HEK293 (cell line): ENCODE data around the gene OR52N5.

Source experiments
- CTCF ChIA-PET: fragments of 350-600 bp; formaldehyde crosslinking; extraction: SDS; loops from one replicate; lab custom pipeline; 2021; ENCODE audit warnings: antibody characterized with exemption; lab: Yijun Ruan, JAX
- POLR2A ChIA-PET: fragments of 300-600 bp; formaldehyde crosslinking; extraction: SDS; loops from one replicate; lab custom pipeline; 2020; ENCODE audit warnings: antibody characterized with exemption, inconsistent platforms; lab: Yijun Ruan, JAX
- H3K27ac ChIP-seq: fragments of 200-500 bp; sonication (Bioruptor generic); 2 replicates; pipeline ENCODE4 v1.5.1; 2014; ENCODE audit warnings: low read depth, low read length, control low read depth, inconsistent platforms; ENCODE audit errors: extremely low read depth
- H3K36me3 ChIP-seq, 2 experiments: fragments of 200-500 bp in 1 of 2; sonication (Bioruptor generic) in 1 of 2; 1 replicate in 1 of 2; 2 replicates in 1 of 2; pipeline ENCODE4 v1.5.1; 2014 to 2017; ENCODE audit warnings: inconsistent platforms in 2 of 2, low read length in 2 of 2; ENCODE audit not compliant: control insufficient read depth in 2 of 2, insufficient read depth in 1 of 2
- H3K4me1 ChIP-seq: fragments of 200-500 bp; sonication (Bioruptor generic); 2 replicates; pipeline ENCODE4 v1.5.1; 2014; ENCODE audit warnings: mild to moderate bottlenecking, low read length, inconsistent platforms; ENCODE audit not compliant: control insufficient read depth, insufficient read depth
- H3K4me3 ChIP-seq: 2 replicates; pipeline ENCODE4 v1.5.1; 2011; ENCODE audit warnings: low read depth, mild to moderate bottlenecking, control low read depth, low read length, moderate library complexity
- H3K9me3 ChIP-seq: fragments of 200-500 bp; sonication (Bioruptor generic); 2 replicates; pipeline ENCODE4 v1.5.1; 2014; ENCODE audit warnings: low read depth, low read length, inconsistent platforms; ENCODE audit not compliant: control insufficient read depth, insufficient read depth
- GLIS2 ChIP-seq: fragments of 450-650 bp; formaldehyde crosslinking; IDR thresholded peaks from 2 replicates; pipeline ENCODE4 v1.5.1; 2016; ENCODE audit warnings: missing biosample characterization, missing genetic modification characterization
- KLF8 ChIP-seq: fragments of 450-650 bp; formaldehyde crosslinking; IDR thresholded peaks from 2 replicates; pipeline ENCODE4 v1.5.1; 2016; ENCODE audit warnings: missing biosample characterization, missing genetic modification characterization
- REST ChIP-seq: fragments of 450-650 bp; formaldehyde crosslinking; IDR thresholded peaks from 2 replicates; pipeline ENCODE4 v1.5.1; 2016; ENCODE audit warnings: missing biosample characterization, missing genetic modification characterization
- ZBTB10 ChIP-seq: fragments of 450-650 bp; formaldehyde crosslinking; IDR thresholded peaks from 2 replicates; pipeline ENCODE4 v1.5.1; 2016; ENCODE audit warnings: missing biosample characterization, missing genetic modification characterization
- ZBTB11 ChIP-seq: fragments of 450-650 bp; formaldehyde crosslinking; conservative IDR thresholded peaks from 2 replicates; pipeline ENCODE4 v1.5.1; 2016; ENCODE audit warnings: low read depth, missing biosample characterization, missing genetic modification characterization
- ZEB2 ChIP-seq: fragments of 450-650 bp; formaldehyde crosslinking; IDR thresholded peaks from 2 replicates; pipeline ENCODE4 v1.5.1; 2016; ENCODE audit warnings: missing biosample characterization, missing genetic modification characterization
- ZFHX2 ChIP-seq: fragments of 450-650 bp; formaldehyde crosslinking; conservative IDR thresholded peaks from 2 replicates; pipeline ENCODE4 v1.5.1; 2016; ENCODE audit warnings: missing biosample characterization, missing genetic modification characterization
- ZNF121 ChIP-seq: fragments of 450-650 bp; formaldehyde crosslinking; IDR thresholded peaks from 2 replicates; pipeline ENCODE4 v1.5.1; 2016; ENCODE audit warnings: missing biosample characterization, missing genetic modification characterization
- ZNF214 ChIP-seq: fragments of 450-650 bp; formaldehyde crosslinking; IDR thresholded peaks from 2 replicates; pipeline ENCODE4 v1.5.1; 2017; ENCODE audit warnings: missing biosample characterization, mild to moderate bottlenecking, missing genetic modification characterization, borderline replicate concordance
- ZNF248 ChIP-seq: fragments of 450-650 bp; formaldehyde crosslinking; IDR thresholded peaks from 2 replicates; pipeline ENCODE4 v1.5.1; 2017; ENCODE audit warnings: missing biosample characterization, missing genetic modification characterization
- ZNF449 ChIP-seq: fragments of 450-650 bp; formaldehyde crosslinking; IDR thresholded peaks from 2 replicates; pipeline ENCODE4 v1.5.1; 2017; ENCODE audit warnings: missing biosample characterization, mild to moderate bottlenecking, missing genetic modification characterization, moderate library complexity
- ZNF518A ChIP-seq: fragments of 450-650 bp; formaldehyde crosslinking; conservative IDR thresholded peaks from 2 replicates; pipeline ENCODE4 v1.5.1; 2016; ENCODE audit warnings: low read depth, missing biosample characterization, missing genetic modification characterization
- ZNF558 ChIP-seq: fragments of 450-650 bp; formaldehyde crosslinking; IDR thresholded peaks from 2 replicates; pipeline ENCODE4 v1.5.1; 2016; ENCODE audit warnings: missing biosample characterization, missing genetic modification characterization
- ZNF600 ChIP-seq: fragments of 450-650 bp; formaldehyde crosslinking; IDR thresholded peaks from 2 replicates; pipeline ENCODE4 v1.5.1; 2016; ENCODE audit warnings: missing biosample characterization, missing genetic modification characterization
- ZNF621 ChIP-seq: fragments of 450-650 bp; formaldehyde crosslinking; IDR thresholded peaks from 2 replicates; pipeline ENCODE4 v1.5.1; 2017; ENCODE audit warnings: missing biosample characterization, missing genetic modification characterization
- ZNF623 ChIP-seq: fragments of 450-650 bp; formaldehyde crosslinking; IDR thresholded peaks from 2 replicates; pipeline ENCODE4 v1.5.1; 2016; ENCODE audit warnings: missing biosample characterization, missing genetic modification characterization
- ZNF704 ChIP-seq: fragments of 450-650 bp; formaldehyde crosslinking; IDR thresholded peaks from 2 replicates; pipeline ENCODE4 v1.5.1; 2016; ENCODE audit warnings: missing biosample characterization, missing genetic modification characterization
- ZNF707 ChIP-seq: fragments of 450-650 bp; formaldehyde crosslinking; IDR thresholded peaks from 2 replicates; pipeline ENCODE4 v1.5.1; 2016; ENCODE audit warnings: missing biosample characterization, missing genetic modification characterization
- ZNF785 ChIP-seq: fragments of 450-650 bp; formaldehyde crosslinking; IDR thresholded peaks from 2 replicates; pipeline ENCODE4 v1.5.1; 2016; ENCODE audit warnings: missing biosample characterization, missing genetic modification characterization
- ZSCAN30 ChIP-seq: fragments of 450-650 bp; IDR thresholded peaks from 2 replicates; pipeline ENCODE4 v1.5.1; 2018; ENCODE audit warnings: missing biosample characterization, mild to moderate bottlenecking, missing genetic modification characterization, moderate library complexity

OR52N5 gene

GRCh38 chr11:5746614-5747013, 36.5 kb downstream of the OR52N5 start:
- POLR2A ChIA-PET, result no interaction called here

More at GRCh38 chr11:5746614-5747013, 36.5 kb downstream of the OR52N5 start:
- Histone ChIP-seq H3K4me3 (no peak overlapping the region), H3K36me3 (no peaks in the 10 kb centered on the region), H3K4me1 (no peaks in the 10 kb centered on the region), H3K9me3 (no peaks in the 10 kb centered on the region), H3K27ac (no peak overlapping the region)
- TF ChIP-seq ZNF558 (tag by site-specific recombination) (no peak), ZBTB11 (no peak), ZFHX2 (no peak), ZEB2 (no peak), ZNF600 (tag by site-specific recombination) (no peak), ZNF704 (tag by site-specific recombination) (no peak), ZNF785 (tag by site-specific recombination) (no peak), ZBTB10 (tag by site-specific recombination) (no peak), ZNF518A (tag by site-specific recombination) (no peak), ZNF121 (no peak), KLF8 (tag by site-specific recombination) (no peak), GLIS2 (tag by site-specific recombination) (no peak), REST (tag by site-specific recombination) (no peak), ZNF621 (no peak), ZNF623 (tag by site-specific recombination) (no peak), ZNF214 (tag by site-specific recombination) (no peak), ZNF707 (tag by site-specific recombination) (no peak), ZNF248 (tag by site-specific recombination) (no peak), ZSCAN30 (tag by site-specific recombination) (no peak), ZNF449 (no peak)
- CTCF ChIA-PET, result no interaction called here
